SIG-M5 (cell line): Measurements from ENCODE around the gene ESPL1.

ENCODE experiments used
- DNase-seq: peaks from one replicate; lab custom pipeline; 2025; lab: John Stamatoyannopoulos, UW

The ESPL1 gene

DNA sequence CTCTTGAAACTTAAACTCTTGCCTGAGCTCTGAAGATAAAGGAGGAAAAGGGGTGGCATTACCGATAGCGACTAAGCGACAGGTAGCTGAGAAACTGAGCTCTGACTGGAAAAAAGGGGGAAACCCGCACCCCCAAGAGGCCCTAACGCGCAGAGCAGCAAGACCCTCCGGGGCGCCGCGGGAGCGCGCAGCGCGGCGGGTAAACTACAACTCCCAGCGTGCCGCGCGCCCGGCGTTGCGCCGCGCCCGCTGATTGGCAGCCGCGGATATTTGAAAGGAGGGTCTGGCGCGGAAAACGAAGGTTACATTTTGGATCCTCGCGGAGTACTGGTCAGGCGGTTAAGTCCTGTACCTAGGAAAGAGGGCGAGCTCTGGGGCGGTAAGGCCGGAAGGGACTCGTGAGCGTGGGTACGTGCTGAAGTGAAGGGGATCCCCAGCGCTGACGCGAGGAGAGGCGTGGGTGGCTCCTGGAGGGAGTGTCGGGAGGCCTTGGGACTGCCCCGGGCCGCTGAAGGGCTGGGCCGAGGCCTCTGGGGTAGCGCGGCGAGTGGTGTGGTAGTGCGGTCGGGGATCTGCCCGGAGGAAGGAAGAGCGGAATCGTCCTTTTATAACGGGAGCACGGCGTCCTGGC is at the start of gene ESPL1:
TSS of gene ESPL1 (plus strand) at position 301 of the 631 bp plus-strand sequence. CDS start 468 bp downstream, outside the sequence.
- peak; percentile 27 for DNase-seq

GRCh38 chr12:53218551-53219291 is 49.4 kb upstream of the ESPL1 start:
- no peak for DNase-seq

DNA sequence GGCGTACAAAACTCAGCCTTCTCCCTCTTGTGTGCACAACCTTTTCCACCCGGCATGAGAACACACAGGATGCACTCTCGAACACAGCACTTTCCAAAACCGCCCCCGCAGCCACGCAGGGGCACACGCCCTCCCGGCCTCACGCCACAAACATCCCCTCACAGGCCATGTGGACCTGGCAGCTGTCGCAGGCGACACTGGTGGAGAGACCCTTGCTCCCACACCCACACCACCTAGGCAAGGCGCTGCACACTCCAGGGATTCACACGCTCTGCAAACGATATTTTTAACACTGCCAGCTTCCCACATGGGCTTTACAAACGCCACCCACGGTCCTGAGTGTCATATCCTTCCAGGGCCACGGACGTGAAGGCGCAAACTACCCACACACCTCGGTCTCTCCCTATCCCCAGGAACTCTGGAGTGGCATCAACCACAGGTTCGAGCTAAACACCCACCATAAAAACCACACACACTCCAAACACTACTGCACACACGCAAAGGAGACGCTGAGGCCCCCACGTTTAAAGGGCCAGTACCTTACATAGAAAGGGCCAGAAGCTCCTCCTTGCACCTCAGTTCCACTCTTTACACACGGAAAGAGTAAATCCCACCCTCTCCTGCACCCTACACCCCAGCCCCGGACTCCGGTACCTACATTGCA is 48.7 kb upstream of the ESPL1 start:
- no peak for DNase-seq

DNA sequence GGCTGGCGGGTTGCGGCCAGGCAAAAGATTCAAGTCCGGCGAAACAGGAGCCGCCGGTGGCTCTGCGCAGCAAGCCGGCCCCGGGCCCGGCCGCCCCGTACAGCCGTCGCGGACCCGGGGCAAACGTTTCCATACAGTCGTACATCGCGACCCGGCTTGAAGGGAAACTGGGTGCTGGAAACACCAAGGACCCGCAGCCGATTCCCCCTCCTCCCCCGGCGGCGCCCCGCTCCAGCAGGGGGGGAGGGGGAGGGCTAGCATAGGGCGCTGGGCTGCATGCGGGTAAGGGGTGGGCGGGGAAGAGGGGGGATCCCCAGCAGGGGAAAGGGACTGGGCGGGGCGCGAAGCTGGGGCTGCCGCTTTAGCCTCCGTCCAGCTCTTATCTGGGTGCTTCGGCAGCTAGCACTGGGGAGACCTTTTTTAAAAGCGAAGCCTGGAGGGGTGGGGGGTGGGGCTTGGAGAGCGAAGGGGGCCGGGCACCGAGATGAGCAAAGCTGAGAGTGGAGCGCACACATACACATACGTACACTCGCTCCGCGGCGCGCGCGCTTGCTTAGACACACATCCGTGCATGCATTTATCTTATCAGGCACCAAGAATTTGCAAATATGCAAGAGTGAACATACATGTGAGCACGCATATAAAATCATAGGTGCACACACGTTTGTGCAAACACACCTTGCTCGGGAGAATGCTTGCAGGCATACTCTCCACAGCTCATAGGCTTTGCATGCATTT is 48.0 kb upstream of the ESPL1 start:
- no peak for DNase-seq

- peak; percentile 45 for DNase-seq
Measured at GRCh38 chr12:53220694-53221202, 47.4 kb upstream of the ESPL1 start.

DNA sequence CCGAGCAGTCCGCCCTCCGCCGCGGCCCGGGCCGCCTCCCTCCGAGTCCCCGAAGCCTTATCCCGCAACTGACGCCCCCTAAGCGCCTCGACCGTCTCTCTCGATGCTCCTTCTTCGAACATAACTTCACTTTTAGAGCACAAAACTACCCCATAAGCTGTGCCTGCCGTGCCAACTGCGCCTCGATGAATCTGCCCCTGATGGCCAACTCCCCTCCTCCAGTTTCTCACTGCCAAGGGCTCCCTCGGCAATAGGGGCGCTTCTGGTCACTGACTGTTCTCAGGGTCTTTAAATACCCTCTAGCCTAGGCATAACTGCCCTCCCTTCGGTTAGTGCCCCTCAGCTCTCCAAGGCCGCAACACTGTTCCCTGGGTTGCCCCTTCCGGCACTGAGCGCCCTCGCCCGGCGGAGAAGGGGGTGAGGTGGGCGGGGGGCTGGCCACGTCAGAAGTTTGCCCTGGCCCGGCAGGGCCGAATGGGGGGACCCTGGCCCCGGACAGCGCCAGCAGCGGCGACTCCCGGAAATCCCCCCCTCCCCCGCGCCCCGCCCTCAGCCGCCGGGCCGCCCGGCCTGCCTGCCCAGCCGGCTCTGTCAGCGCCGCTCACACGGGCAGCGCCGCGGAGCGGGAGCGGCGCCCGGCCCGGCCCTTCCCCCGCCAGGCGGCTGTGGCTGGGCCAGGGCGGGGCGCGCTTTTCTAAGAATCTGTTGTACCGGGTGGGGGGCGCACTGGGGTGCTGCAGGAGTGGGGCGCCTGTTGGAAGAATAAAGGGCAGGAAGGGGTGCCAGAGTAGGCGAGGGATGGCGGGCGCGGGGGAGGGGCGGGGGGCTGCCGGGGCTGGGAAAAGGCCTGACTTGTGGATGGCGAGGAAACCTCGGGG is 46.7 kb upstream of the ESPL1 start:
- DNase-seq: no peak

- no peak for DNase-seq
Measured at GRCh38 chr12:53222170-53222721, 45.9 kb upstream of the ESPL1 start.

DNA sequence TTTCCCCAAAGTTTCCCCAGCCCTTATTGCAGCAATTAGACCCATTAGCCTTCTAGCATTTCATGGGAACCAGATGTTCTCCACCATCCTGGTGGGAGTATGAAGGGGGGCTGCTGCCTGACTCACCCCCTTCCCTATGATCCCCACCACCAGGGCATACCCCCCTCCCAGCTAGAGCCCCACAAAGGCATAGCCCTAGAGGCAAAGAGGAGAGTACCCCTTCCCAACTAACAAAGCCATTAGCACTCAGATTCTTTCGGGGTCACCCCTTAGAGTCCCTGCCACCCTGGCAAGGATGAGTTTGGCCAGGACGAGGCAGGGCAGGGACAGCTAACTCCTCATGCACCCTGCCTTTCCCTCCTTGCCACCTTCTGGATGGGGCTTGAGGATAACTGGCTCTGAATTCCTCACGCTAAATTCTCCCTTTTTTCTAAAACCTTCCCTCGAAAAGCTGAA is 45.3 kb upstream of the ESPL1 start:
- no peak for DNase-seq

DNA sequence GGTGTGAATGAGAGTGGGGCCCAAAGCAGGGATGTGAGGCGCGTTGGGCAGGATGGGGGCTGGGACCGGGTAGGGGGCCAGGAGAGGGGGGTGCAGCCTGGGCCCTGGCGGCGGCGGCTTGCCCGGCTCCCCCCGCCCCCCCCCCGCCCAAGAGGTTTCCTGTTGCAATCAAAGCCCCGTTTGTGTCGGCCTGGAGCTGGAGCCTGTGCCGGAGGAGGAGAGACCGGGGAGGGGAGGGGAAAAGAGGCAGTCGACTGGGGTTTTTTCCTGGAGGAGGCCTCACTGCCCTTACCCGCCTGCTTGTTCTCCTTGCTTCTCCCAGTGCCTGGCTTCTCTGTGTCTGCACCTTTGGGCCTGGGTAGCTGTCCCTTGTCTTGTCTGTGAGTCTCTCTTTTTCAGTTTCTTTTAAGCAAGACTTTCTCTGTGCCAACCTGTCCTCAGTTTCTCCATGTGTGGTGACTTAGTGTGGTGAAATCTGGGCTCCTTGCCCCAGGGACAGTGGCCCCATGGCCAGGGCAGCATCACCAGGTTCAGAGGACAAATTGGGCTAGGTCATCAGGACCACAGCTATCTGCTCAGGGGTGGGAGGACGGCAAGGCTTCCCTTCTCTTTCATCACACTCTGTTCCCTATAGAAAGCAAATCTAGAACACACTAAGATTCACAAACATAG is 44.6 kb upstream of the ESPL1 start:
- DNase-seq: no peak

- no peak for DNase-seq
Measured at GRCh38 chr12:53224061-53224896, 43.8 kb upstream of the ESPL1 start.

GRCh38 chr12:53224897-53225634 is 43.0 kb upstream of the ESPL1 start:
- DNase-seq: no peak

DNA sequence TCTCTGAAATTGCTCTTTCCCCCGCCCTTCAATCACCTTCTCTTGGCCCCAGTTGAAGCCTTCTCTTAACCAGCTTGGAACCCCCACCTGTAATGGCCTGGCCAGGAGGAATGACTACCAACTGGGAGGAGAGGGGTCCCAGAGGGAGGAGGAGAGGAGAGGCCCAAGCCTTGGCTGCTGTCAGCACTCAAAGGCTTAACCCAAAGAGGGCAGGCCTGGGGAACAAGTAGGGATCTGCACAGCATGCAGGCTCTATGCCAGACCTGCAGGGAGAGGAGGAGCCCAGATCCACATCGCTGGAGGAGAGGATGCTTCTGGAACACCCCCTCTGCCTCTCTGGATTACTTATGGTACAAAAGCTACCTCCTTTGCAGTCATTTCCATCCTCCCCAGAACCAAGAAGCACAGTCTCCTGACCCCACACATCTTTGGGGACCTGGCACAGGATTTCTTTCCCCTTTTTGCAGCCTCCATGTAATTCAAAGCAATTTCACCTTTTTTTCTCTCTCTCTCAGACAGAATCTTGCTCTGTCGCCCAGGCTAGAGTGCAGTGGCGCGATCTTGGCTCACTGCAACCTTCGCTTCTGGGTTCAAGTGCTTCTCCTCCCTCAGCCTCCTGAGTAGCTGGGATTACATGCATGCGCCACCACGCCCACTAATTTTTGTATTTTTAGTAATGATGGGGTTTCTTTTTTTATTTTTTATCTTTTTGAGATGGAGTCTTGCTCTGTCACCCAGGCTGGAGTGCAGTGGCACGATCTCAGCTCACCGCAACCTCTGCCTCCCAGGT is 42.3 kb upstream of the ESPL1 start:
- DNase-seq: no peak

DNA sequence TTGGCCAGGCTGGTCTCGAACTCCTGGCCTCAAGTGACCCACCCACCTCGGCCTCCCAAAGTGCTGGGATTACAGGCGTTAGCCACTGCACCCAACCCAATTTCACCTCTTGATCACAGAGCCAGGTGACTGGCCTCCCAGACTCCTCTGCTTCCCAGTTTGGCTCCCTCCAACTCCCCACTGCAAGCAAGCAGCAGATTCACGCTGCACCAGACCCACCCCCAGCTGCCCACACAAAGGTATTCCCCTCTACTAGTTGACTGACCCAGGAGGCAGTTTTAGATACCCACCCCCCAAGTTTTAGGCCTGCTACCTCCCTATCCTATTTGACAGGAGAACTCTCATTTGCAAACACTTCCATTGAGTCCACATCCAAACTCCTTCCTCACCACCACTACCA is 41.3 kb upstream of the ESPL1 start:
- DNase-seq: no peak

DNA sequence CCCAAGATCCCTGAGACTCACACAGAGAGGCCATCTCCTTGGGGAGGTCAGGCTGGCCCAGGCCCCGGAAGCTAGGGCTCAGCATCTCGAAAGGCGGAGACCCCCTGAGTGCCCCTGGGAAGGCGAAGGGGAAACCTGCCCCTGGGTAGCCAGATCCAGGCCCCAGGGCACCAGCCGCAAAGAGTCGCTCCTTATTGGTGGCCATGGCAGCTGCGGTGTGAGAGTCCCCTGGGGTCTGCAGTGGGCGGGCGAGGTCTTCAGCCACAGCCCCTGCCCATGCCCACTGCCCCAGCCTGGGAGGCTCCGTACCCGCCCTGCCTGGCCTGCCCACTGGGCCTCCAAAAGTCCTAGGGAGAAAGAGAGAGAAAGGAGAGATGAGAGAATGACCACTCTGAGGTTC is 40.8 kb upstream of the ESPL1 start:
- DNase-seq: no peak

- DNase-seq: no peak
Measured at GRCh38 chr12:53227836-53228235, 40.3 kb upstream of the ESPL1 start.

- no peak for DNase-seq
Measured at GRCh38 chr12:53229454-53229853, 38.6 kb upstream of the ESPL1 start.

- DNase-seq: no peak
Measured at GRCh38 chr12:53230108-53230845, 37.8 kb upstream of the ESPL1 start.
